NK-92 (cell line): ENCODE measurements around the gene KRT20.
"Not testable (repeated sequence)": the region's sequence is repeated elsewhere in the genome, so short reads cannot be mapped to it uniquely, and the experiment has no call there.

Experiments
- DNase-seq: peaks from one replicate; lab custom pipeline; 2025; ENCODE audit not compliant: unreplicated experiment; lab: John Stamatoyannopoulos, UW

Gene KRT20

GRCh38 chr17:40884708-40885512, at the start of gene KRT20:
Gene KRT20 (minus strand): TSS chr17:40885242. CDS start chr17:40885185, 57 bp downstream.
- DNase-seq: no peak

- DNase-seq: no peak
These were observed 47.6 kb upstream of the KRT20 start for GRCh38 chr17:40932608-40933007.

- DNase-seq: no peak
These were observed 46.3 kb upstream of the KRT20 start for GRCh38 chr17:40931311-40931710.

- DNase-seq: no peak
These were observed 41.3 kb upstream of the KRT20 start for GRCh38 chr17:40926341-40926740.

GRCh38 chr17:40922239-40922638, 37.2 kb upstream of the KRT20 start:
- no peak for DNase-seq

GRCh38 chr17:40921026-40921425, 36.0 kb upstream of the KRT20 start:
- DNase-seq: no peak

- not testable (repeated sequence) for DNase-seq
These were observed 32.1 kb upstream of the KRT20 start for GRCh38 chr17:40917116-40917515.

- no peak for DNase-seq
These were observed 31.3 kb upstream of the KRT20 start for GRCh38 chr17:40916366-40916765.

GRCh38 chr17:40915721-40916256, 30.7 kb upstream of the KRT20 start:
- DNase-seq: no peak

- no peak for DNase-seq
These were observed 30.2 kb upstream of the KRT20 start for GRCh38 chr17:40915199-40915661.

- no peak for DNase-seq
These were observed 29.2 kb upstream of the KRT20 start for GRCh38 chr17:40914075-40914855.

GRCh38 chr17:40912486-40913210, 27.6 kb upstream of the KRT20 start:
- no peak for DNase-seq

GRCh38 chr17:40910441-40910841, 25.4 kb upstream of the KRT20 start:
- no peak for DNase-seq

- no peak for DNase-seq
These were observed 24.7 kb upstream of the KRT20 start for GRCh38 chr17:40909755-40910154.

GRCh38 chr17:40909351-40909750, 24.3 kb upstream of the KRT20 start:
- DNase-seq: no peak

- DNase-seq: no peak
These were observed 21.6 kb upstream of the KRT20 start for GRCh38 chr17:40906613-40907012.

- no peak for DNase-seq
These were observed 20.3 kb upstream of the KRT20 start for GRCh38 chr17:40905370-40905769.

- DNase-seq: no peak
These were observed 18.2 kb upstream of the KRT20 start for GRCh38 chr17:40903129-40903847.

GRCh38 chr17:40902498-40902897, 17.5 kb upstream of the KRT20 start:
- DNase-seq: no peak

- DNase-seq: no peak
These were observed 17.0 kb upstream of the KRT20 start for GRCh38 chr17:40901981-40902474.
